Measurements from ENCODE around the gene CBY1. TPM values are rescaled to one million over a fixed set of nuclear protein-coding genes. Genes with fewer than 3 reads are reported as not detected.
A peak's percentile ranks its signal among the peaks of the same experiment; 100 is the strongest.

Gene CBY1
- total RNA-seq, 4 donors from 2014 or later, result 21.0 to 46.6 (median 31.7) TPM

DNA sequence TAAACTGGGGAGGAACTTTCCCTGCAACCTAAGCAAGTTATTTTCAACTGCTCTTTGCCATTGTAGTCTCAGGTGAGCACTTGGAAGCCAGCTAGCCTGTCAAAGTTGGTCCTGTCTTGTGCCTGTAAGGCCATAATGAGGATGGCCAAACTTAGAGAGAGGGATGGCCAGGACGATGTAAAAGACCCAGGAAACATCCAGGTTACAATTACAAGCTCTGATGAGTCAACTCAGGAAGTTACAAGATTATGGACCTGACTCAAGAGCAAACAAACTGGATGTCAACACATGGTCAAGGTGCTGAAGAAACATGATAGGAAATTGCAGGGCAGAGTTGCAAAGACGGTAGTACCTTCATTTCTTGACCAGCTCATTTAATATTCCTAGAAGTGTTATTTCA lies 50.9 kb downstream of the CBY1 start:
- 62% methylated on average over 1 of the region's 2 CpGs; no CpG with 5 or more reads in 1 of the 2 donors for WGBS, 2 donors (ENCODE audit: low coverage in 1 of 2)
- no peaks in the 10 kb centered on the region for H3K9me3 ChIP-seq
- H3K4me3 ChIP-seq, result peak overlapping the region; percentile 85 to 88
- no peaks in the 10 kb centered on the region for H3K27me3 ChIP-seq
- peaks cover 0 to 27% of the 10 kb centered on the region in 2 donors for H3K36me3 ChIP-seq
- ATAC-seq, result no peak
- peak overlapping the region in 3 of 4 donors; percentile 98 to 100 (median 100) for H3K27ac ChIP-seq
- peaks cover 6 to 53% (median 14%) of the 10 kb centered on the region in 3 donors for H3K4me1 ChIP-seq
- TF ChIP-seq, protein P1, sequence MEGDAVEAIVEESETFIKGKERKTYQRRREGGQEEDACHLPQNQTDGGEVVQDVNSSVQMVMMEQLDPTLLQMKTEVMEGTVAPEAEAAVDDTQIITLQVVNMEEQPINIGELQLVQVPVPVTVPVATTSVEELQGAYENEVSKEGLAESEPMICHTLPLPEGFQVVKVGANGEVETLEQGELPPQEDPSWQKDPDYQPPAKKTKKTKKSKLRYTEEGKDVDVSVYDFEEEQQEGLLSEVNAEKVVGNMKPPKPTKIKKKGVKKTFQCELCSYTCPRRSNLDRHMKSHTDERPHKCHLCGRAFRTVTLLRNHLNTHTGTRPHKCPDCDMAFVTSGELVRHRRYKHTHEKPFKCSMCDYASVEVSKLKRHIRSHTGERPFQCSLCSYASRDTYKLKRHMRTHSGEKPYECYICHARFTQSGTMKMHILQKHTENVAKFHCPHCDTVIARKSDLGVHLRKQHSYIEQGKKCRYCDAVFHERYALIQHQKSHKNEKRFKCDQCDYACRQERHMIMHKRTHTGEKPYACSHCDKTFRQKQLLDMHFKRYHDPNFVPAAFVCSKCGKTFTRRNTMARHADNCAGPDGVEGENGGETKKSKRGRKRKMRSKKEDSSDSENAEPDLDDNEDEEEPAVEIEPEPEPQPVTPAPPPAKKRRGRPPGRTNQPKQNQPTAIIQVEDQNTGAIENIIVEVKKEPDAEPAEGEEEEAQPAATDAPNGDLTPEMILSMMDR (IDR thresholded peaks at IDR 0.05), result no peak
- TF ChIP-seq POLR2A (IDR thresholded peaks at IDR 0.05) (no peak), EP300 (IDR thresholded peaks at IDR 0.05) (no peak), POLR2AphosphoS5 (IDR thresholded peaks at IDR 0.05) (no peak)

DNA sequence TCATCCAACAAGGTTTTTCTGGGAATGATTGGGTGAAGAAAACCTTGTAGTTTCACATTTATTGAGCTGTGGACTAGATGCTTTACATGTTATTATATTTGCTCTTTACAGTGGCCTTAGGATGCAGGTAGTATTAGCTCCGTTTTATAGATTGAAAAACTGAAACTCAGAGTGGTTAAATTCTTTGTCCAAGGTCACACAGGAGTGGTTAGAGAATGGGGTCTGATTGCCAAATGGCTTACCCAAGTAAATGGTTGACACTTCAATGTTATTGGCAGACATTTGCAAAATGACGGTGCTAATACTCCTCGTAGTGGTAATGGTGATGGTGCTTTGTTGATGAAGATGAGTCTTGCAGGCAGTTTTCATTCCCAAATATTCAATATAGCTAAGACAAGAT lies 51.5 kb downstream of the CBY1 start:
- no peak overlapping the region for H3K27ac ChIP-seq
- no peak overlapping the region for H3K4me3 ChIP-seq
- no peaks in the 10 kb centered on the region for H3K27me3 ChIP-seq
- peaks cover 6 to 59% (median 14%) of the 10 kb centered on the region in 3 donors for H3K4me1 ChIP-seq
- TF ChIP-seq POLR2A (IDR thresholded peaks at IDR 0.05) (no peak), POLR2AphosphoS5 (IDR thresholded peaks at IDR 0.05) (no peak)
- TF ChIP-seq, protein P1 (IDR thresholded peaks at IDR 0.05), result no peak
- 79 to 83% methylated on average over 3 of the region's 3 CpGs for WGBS, 2 donors (ENCODE audit: low coverage in 1 of 2)
- no peaks in the 10 kb centered on the region for H3K9me3 ChIP-seq
- H3K36me3 ChIP-seq, result peaks cover 0 to 28% of the 10 kb centered on the region in 2 donors
- ATAC-seq, result no peak

DNA sequence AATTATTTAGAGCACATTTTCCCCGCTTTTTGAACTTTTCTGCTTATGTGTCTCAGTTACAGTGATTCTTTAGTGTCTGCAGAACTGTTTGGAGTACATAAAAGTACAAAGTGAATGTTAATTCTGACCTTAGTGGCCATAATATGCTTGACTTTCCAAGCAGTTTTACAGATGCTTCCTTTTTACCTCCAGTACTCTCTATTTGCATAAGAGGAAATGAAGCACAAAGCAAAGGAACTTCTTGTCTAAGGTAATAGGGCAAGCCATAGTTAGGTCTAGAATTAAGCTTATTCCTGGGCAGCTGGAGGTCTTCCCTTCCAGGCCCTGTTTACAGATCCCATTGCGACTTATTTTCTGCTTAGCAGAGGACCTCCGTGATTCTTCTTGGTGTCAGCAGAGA lies 52.9 kb downstream of the CBY1 start:
- no peak overlapping the region for H3K4me3 ChIP-seq
- H3K4me1 ChIP-seq, result peaks cover 6 to 72% (median 14%) of the 10 kb centered on the region in 3 donors
- no peak overlapping the region for H3K27ac ChIP-seq
- 62 to 78% methylated on average over 2 to 3 of the region's 3 CpGs for WGBS, 2 donors (ENCODE audit: low coverage in 1 of 2)
- no peak for TF ChIP-seq POLR2AphosphoS5 (IDR thresholded peaks at IDR 0.05)
- TF ChIP-seq POLR2A (IDR thresholded peaks at IDR 0.05), result no peak
- TF ChIP-seq EP300 (IDR thresholded peaks at IDR 0.05), result no peak
- TF ChIP-seq, protein P1 (IDR thresholded peaks at IDR 0.05), result no peak
- no peaks in the 10 kb centered on the region for H3K9me3 ChIP-seq
- no peak for ATAC-seq
- peaks cover 0 to 28% of the 10 kb centered on the region in 2 donors for H3K36me3 ChIP-seq
- no peaks in the 10 kb centered on the region for H3K27me3 ChIP-seq

DNA sequence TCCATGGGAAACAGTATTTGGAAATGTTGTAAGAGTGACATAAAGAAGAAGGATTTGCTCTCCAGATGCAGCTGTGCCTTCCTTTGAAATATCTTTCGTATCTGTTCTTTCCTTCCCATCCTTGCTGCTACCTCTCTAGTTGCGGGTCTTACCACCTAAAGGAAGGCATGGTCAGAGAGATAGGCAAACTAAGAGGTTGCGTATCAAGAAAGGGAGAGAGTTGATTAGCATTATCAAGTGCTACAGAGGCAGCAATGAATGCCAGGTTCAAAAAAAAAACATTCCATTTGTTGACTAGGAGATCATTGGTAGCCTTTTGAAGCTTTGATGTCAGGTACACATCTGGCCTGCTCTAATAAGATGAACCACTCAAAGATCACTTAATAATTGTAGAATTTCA lies 53.9 kb downstream of the CBY1 start:
- Histone ChIP-seq H3K36me3 (peaks cover 0 to 34% of the 10 kb centered on the region in 2 donors), H3K4me3 (no peak overlapping the region), H3K27ac (no peak overlapping the region), H3K27me3 (no peaks in the 10 kb centered on the region), H3K9me3 (no peaks in the 10 kb centered on the region), H3K4me1 (peaks cover 6 to 72% (median 14%) of the 10 kb centered on the region in 3 donors)
- ATAC-seq, result no peak
- TF ChIP-seq EP300 (IDR thresholded peaks at IDR 0.05), result no peak
- TF ChIP-seq POLR2AphosphoS5 (IDR thresholded peaks at IDR 0.05), result no peak
- TF ChIP-seq, protein P1 (IDR thresholded peaks at IDR 0.05), result no peak
- no peak for TF ChIP-seq POLR2A (IDR thresholded peaks at IDR 0.05)
- 100% methylated on average over 1 to 3 of the region's 3 CpGs for WGBS, 2 donors (ENCODE audit: low coverage in 1 of 2)

DNA sequence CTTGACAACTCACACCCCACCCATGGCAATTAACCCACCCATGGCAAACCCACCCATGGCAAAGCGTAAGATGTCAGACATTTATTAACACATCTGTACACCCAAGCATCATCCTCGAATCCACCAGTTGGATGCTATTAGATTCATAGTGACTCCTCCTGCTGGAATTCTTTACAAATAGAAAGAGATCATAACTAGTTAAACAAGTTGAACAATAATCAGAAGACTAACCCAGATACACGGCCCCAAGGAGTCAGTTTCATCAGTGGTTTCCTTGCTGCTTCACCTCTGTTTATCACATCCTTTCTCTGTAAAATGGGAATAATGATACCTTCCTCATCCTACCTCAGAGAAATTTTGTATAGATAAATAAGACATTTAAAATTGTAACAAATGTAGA lies 54.4 kb downstream of the CBY1 start:
- no peaks in the 10 kb centered on the region for H3K27me3 ChIP-seq
- ATAC-seq, result no peak
- 60 to 84% methylated on average over 2 to 3 of the region's 3 CpGs for WGBS, 2 donors (ENCODE audit: low coverage in 1 of 2)
- TF ChIP-seq, protein P1 (IDR thresholded peaks at IDR 0.05), result no peak
- TF ChIP-seq EP300 (IDR thresholded peaks at IDR 0.05), result no peak
- TF ChIP-seq POLR2A (IDR thresholded peaks at IDR 0.05), result no peak
- no peak overlapping the region for H3K4me3 ChIP-seq
- H3K4me1 ChIP-seq, result peaks cover 6 to 74% (median 14%) of the 10 kb centered on the region in 3 donors
- H3K27ac ChIP-seq, result no peak overlapping the region
- H3K9me3 ChIP-seq, result no peaks in the 10 kb centered on the region
- peaks cover 0 to 39% of the 10 kb centered on the region in 2 donors for H3K36me3 ChIP-seq
